H1 (cell line): Measurements from ENCODE around the gene HECTD1. TPM values are rescaled to one million over a fixed set of nuclear protein-coding genes. Genes with fewer than 3 reads are reported as not detected.

Experiments used
- CTCF ChIA-PET: fragments of 300-600 bp; sonication (Branson Sonifier 250); formaldehyde crosslinking; loops from one replicate; lab custom pipeline; 2021; ENCODE audit not compliant: partially characterized antibody; lab: Charles Lee
- POLR2A ChIA-PET: fragments of 300-600 bp; sonication (Branson Sonifier 250); formaldehyde crosslinking; loops from one replicate; lab custom pipeline; 2021; ENCODE audit warnings: inconsistent platforms; ENCODE audit not compliant: partially characterized antibody; lab: Charles Lee
- DNase-seq, 2 experiments: peaks; one replicate each; pipeline versions ENCODE4 v3.0.0 to v3.0.0-alpha.2; 2010 to 2022; ENCODE audit warnings: low spot score in 2 of 2, low read depth in 1 of 2, mixed read lengths in 1 of 2
- FAIRE-seq: peaks from 2 replicates; lab custom pipeline; 2011; peaks lifted over from hg19 to GRCh38; lab: Jason Lieb, UNC
- H2AFZ ChIP-seq: 2 replicates; pipeline ENCODE4 v1.8.1; 2012; ENCODE audit warnings: low read length, inconsistent platforms
- H2AK5ac ChIP-seq: 2 replicates; pipeline ENCODE4 v1.6.1; 2013; ENCODE audit warnings: low read depth, low read length
- H2BK120ac ChIP-seq: replicated peaks from 2 replicates; pipeline ENCODE3; 2013; ENCODE audit warnings: low read depth, low read length, inconsistent platforms
- H2BK12ac ChIP-seq: 2 replicates; pipeline ENCODE4 v1.6.1; 2013; ENCODE audit warnings: low read depth, low read length
- H2BK15ac ChIP-seq: 2 replicates; pipeline ENCODE4 v1.6.1; 2013; ENCODE audit warnings: low read length
- H2BK20ac ChIP-seq: 2 replicates; pipeline ENCODE4 v1.6.1; 2013; ENCODE audit warnings: low read length
- H2BK5ac ChIP-seq: 2 replicates; pipeline ENCODE4 v1.6.1; 2013; ENCODE audit warnings: low read depth, low read length
- H3K14ac ChIP-seq: 2 replicates; pipeline ENCODE4 v1.6.1; 2013; ENCODE audit warnings: inconsistent platforms; ENCODE audit not compliant: insufficient read length
- H3K18ac ChIP-seq: 2 replicates; pipeline ENCODE4 v1.6.1; 2013; ENCODE audit warnings: low read length; ENCODE audit errors: extremely low read depth
- H3K23ac ChIP-seq: 2 replicates; pipeline ENCODE4 v1.6.1; 2013; ENCODE audit warnings: inconsistent platforms; ENCODE audit not compliant: insufficient read length
- H3K23me2 ChIP-seq: 2 replicates; pipeline ENCODE4 v1.6.1; 2013; ENCODE audit warnings: low read depth, low read length
- H3K27ac ChIP-seq: 2 replicates; pipeline ENCODE4 v1.6.1; 2011; ENCODE audit warnings: low read depth, low read length, inconsistent platforms
- H3K27me3 ChIP-seq, 4 experiments: replicated peaks in 1 of 4; 1 replicate in 1 of 4; 2 replicates in 3 of 4; pipeline versions ENCODE4 v1.6.1 to v1.8.1; 2011 to 2013; ENCODE audit warnings: low read length in 3 of 4, mild to moderate bottlenecking in 3 of 4, inconsistent platforms in 2 of 4, mixed read lengths in 2 of 4, moderate library complexity in 1 of 4; ENCODE audit not compliant: control insufficient read depth in 3 of 4, insufficient read depth in 3 of 4; ENCODE audit errors: extremely low read depth in 1 of 4
- H3K36me3 ChIP-seq, 4 experiments: 2 replicates each; pipeline versions ENCODE4 v1.6.1 to v1.8.1; 2011 to 2013; ENCODE audit warnings: mild to moderate bottlenecking in 4 of 4, low read length in 3 of 4, moderate library complexity in 2 of 4, control low read depth in 1 of 4, inconsistent platforms in 1 of 4; ENCODE audit not compliant: insufficient read depth in 4 of 4, control insufficient read depth in 2 of 4
- H3K4ac ChIP-seq: replicated peaks from 2 replicates; pipeline ENCODE3; 2013; ENCODE audit warnings: low read length, low read depth, mixed read lengths, inconsistent platforms; ENCODE audit not compliant: insufficient read length
- H3K4me1 ChIP-seq, 4 experiments: replicated peaks in 1 of 4; 1 replicate in 1 of 4; 2 replicates in 3 of 4; pipeline versions ENCODE4 v1.6.1 to v1.8.1; 2011 to 2013; ENCODE audit warnings: low read length in 3 of 4, inconsistent platforms in 2 of 4, mixed read lengths in 1 of 4; ENCODE audit not compliant: insufficient read depth in 4 of 4, control insufficient read depth in 3 of 4
- H3K4me2 ChIP-seq, 2 experiments: 2 replicates each; pipeline versions ENCODE4 v1.6.1 to v1.8.1; 2011 to 2013; ENCODE audit warnings: low read depth in 2 of 2, low read length in 2 of 2, control low read depth in 1 of 2, inconsistent platforms in 1 of 2, mild to moderate bottlenecking in 1 of 2; ENCODE audit not compliant: insufficient read depth in 1 of 2
- H3K4me3 ChIP-seq, 4 experiments: fragments of 200-600, 300-600 bp in 1 of 4; sonication (generic), shearing (Covaris generic), sonication (Bioruptor Twin) in 1 of 4; 2 replicates each; pipeline versions ENCODE4 v1.5.1 to v1.8.1; 2011 to 2016; ENCODE audit warnings: low read length in 4 of 4, low read depth in 3 of 4, control low read depth in 2 of 4, inconsistent platforms in 2 of 4, mild to moderate bottlenecking in 2 of 4, mixed read lengths in 1 of 4, moderate library complexity in 1 of 4; ENCODE audit not compliant: insufficient read depth in 2 of 4; ENCODE audit errors: extremely low read depth in 1 of 4
- H3K56ac ChIP-seq: replicated peaks from 2 replicates; pipeline ENCODE3; 2013; ENCODE audit warnings: low read depth, mild to moderate bottlenecking, mixed read lengths, low read length, inconsistent platforms; ENCODE audit not compliant: insufficient read length
- H3K79me1 ChIP-seq: 2 replicates; pipeline ENCODE4 v1.6.1; 2013; ENCODE audit warnings: low read depth, low read length, control low read depth
- H3K79me2 ChIP-seq, 2 experiments: 2 replicates each; pipeline versions ENCODE4 v1.6.1 to v1.8.1; 2012 to 2013; ENCODE audit warnings: low read length in 2 of 2, mild to moderate bottlenecking in 2 of 2, inconsistent platforms in 1 of 2; ENCODE audit not compliant: insufficient read depth in 2 of 2, control insufficient read depth in 1 of 2
- H3K9ac ChIP-seq, 4 experiments: replicated peaks in 1 of 4; 1 replicate in 1 of 4; 2 replicates in 3 of 4; pipeline versions ENCODE4 v1.6.1 to v1.8.1; 2011 to 2013; ENCODE audit warnings: low read depth in 3 of 4, low read length in 3 of 4, control low read depth in 2 of 4, mild to moderate bottlenecking in 2 of 4, moderate library complexity in 2 of 4, inconsistent platforms in 1 of 4; ENCODE audit errors: extremely low read depth in 1 of 4
- H3K9me3 ChIP-seq, 2 experiments: 2 replicates each; pipeline versions ENCODE4 v1.6.1 to v1.8.1; 2012 to 2013; ENCODE audit warnings: mild to moderate bottlenecking in 2 of 2, moderate library complexity in 2 of 2, control low read depth in 1 of 2, inconsistent platforms in 1 of 2, low read depth in 1 of 2, low read length in 1 of 2, mixed read lengths in 1 of 2; ENCODE audit not compliant: insufficient read depth in 2 of 2
- H4K20me1 ChIP-seq, 2 experiments: replicated peaks in 1 of 2; 2 replicates each; pipeline versions ENCODE3 to v1.8.1; 2011 to 2013; ENCODE audit warnings: inconsistent platforms in 2 of 2, low read length in 2 of 2, mild to moderate bottlenecking in 1 of 2; ENCODE audit not compliant: insufficient read depth in 2 of 2, control insufficient read depth in 1 of 2
- H4K5ac ChIP-seq: 2 replicates; pipeline ENCODE4 v1.6.1; 2013; ENCODE audit warnings: low read length, low read depth, mixed read lengths, inconsistent platforms; ENCODE audit not compliant: insufficient read length
- H4K8ac ChIP-seq: 2 replicates; pipeline ENCODE4 v1.8.0; 2013; ENCODE audit warnings: mild to moderate bottlenecking, moderate library complexity, low read length, inconsistent platforms; ENCODE audit not compliant: insufficient read depth; ENCODE audit errors: extremely low read depth
- H4K91ac ChIP-seq: replicated peaks from 2 replicates; pipeline ENCODE3; 2013; ENCODE audit warnings: low read length, mixed read lengths, inconsistent platforms; ENCODE audit not compliant: insufficient read length
- ASH2L ChIP-seq: fragments of 200-600, 300-600 bp; sonication (generic); IDR thresholded peaks from one replicate; pipeline ENCODE4 v1.7.1; 2017; ENCODE audit warnings: low read length
- BRCA1 ChIP-seq: IDR thresholded peaks from 2 replicates; pipeline ENCODE4 v1.6.1; 2012; ENCODE audit warnings: low read depth, low read length, improper control_type of control experiment
- CHD1 ChIP-seq: IDR thresholded peaks from 2 replicates; pipeline ENCODE4 v1.6.1; 2012; ENCODE audit warnings: low read depth, low read length, improper control_type of control experiment
- HDAC6 ChIP-seq: IDR thresholded peaks from one replicate; pipeline ENCODE4 v1.7.1; 2012; ENCODE audit warnings: low read depth, mild to moderate bottlenecking, inconsistent platforms, low read length, moderate library complexity
- KDM5A ChIP-seq: fragments of 200-600 bp; IDR thresholded peaks from 2 replicates; pipeline ENCODE4 v1.7.1; 2012; ENCODE audit warnings: mild to moderate bottlenecking, low read length, inconsistent platforms, mixed read lengths
- POLR2A ChIP-seq, 2 experiments: IDR thresholded peaks; 1 replicate in 1 of 2; 2 replicates in 1 of 2; pipeline ENCODE4 v1.6.1; 2011; ENCODE audit warnings: low read depth in 2 of 2, low read length in 2 of 2, mild to moderate bottlenecking in 2 of 2; ENCODE audit errors: control extremely low read depth in 1 of 2
- SRF ChIP-seq: IDR thresholded peaks from 2 replicates; pipeline ENCODE4 v1.6.1; 2011; ENCODE audit warnings: mild to moderate bottlenecking, low read depth, low read length, moderate library complexity
- TBP ChIP-seq: IDR thresholded peaks from 2 replicates; pipeline ENCODE4 v1.6.1; 2011; ENCODE audit warnings: low read depth, low read length, improper control_type of control experiment
- TCF12 ChIP-seq: IDR thresholded peaks from 2 replicates; pipeline ENCODE4 v1.6.1; 2011; ENCODE audit warnings: low read depth, mild to moderate bottlenecking, low read length
- YY1 ChIP-seq: IDR thresholded peaks from 2 replicates; pipeline ENCODE4 v1.6.1; 2011; ENCODE audit warnings: low read depth, mild to moderate bottlenecking, low read length
- WGBS, 2 experiments: shearing (Covaris generic) in 1 of 2; methylation state at CpG; one replicate each; pipeline versions ENCODE4 v1.1.6 to v1.1.7; 2013 to 2015; ENCODE audit warnings: low lambda C conversion rate in 2 of 2, mixed read lengths in 2 of 2, inconsistent platforms in 1 of 2, low coverage in 1 of 2, missing lambda C conversion rate in 1 of 2; ENCODE audit not compliant: insufficient replicate concordance in 2 of 2, insufficient coverage in 1 of 2, insufficient read length in 1 of 2; ENCODE audit errors: extremely low coverage in 1 of 2, missing lambda C conversion rate in 1 of 2; 5-methylcytosine and 5-hydroxymethylcytosine counted together
- polyA plus RNA-seq, 7 experiments: library from polyadenylated mRNA; depleted of rRNA in 3 of 7; stranded (reverse) in 5 of 7; unstranded in 2 of 7; fragments of >200 nt in 5 of 7; fragments of 200-250 nt in 2 of 7; gene quantifications; 1 replicate in 5 of 7; 2 replicates in 1 of 7; 4 replicates in 1 of 7; pipeline versions ENCODE4 v1.2.1 to v1.2.3, GENCODE V29; 2011 to 2013; ENCODE audit warnings: missing spikeins in 2 of 7, mixed read lengths in 2 of 7
- total RNA-seq: library from RNA; stranded (reverse); fragmentation: NEBNext Ultra II Directional; extraction: Animal tissue kit (Norgen Biotek cat#: 25700); gene quantifications from 2 replicates; pipeline ENCODE4 v1.2.1, GENCODE V29; 2021
- TF ChIP-seq, protein P1 (sequence below): IDR thresholded peaks from 2 replicates; pipeline ENCODE4 v1.6.1; 2011; ENCODE audit warnings: low read length, improper control_type of control experiment

HECTD1 gene
- total and polyA plus RNA-seq, 2 of the 8 experiments (the other 6 are each of a cell fraction or from before 2014, with no cell fraction given): 44.7 to 105 TPM

DNA sequence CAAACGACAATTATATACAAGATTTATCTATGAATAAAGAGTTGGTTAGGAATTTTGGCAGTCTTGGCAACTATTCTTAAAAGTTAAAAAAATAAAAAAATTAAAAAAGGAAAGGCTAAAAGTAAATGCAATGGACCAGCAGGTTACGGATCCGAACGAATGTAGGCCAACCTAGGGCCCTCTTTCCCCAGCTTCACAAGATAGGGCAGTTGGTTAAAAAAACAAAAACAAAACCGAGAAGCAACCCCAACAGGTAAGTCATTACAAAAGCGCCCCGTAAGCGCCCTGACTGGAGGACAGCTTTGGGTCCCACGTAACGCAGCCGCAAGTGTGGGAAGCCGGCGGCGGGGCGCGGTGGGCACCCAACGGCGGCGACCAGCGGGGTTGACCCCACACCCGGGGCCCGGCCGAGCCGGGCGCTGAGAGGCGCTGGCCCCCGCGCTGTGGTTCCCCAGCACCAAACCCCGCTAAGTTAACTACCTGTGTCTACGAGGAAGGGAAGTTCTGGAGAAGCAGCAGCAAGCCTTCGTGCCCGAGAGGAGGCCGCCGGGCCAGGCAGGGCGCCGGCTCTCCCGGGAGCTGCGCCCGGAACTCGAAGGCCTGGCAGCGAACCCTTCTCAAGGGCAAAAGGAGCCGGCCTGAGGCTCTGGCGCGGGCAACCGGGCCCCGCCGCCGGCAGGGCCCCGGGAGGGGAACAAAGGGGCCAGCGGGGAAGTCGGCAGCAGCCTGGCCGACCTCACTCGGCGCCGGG lies 882 bp downstream of the HECTD1 start:
- no peak overlapping the region for H2BK20ac ChIP-seq
- peaks cover 4 to 39% of the 10 kb centered on the region in 2 experiments; a peak in 3 of 4 replicates for H3K79me2 ChIP-seq
- no peaks in the 10 kb centered on the region for H3K9me3 ChIP-seq
- peak overlapping the region; percentile 93 for H3K27ac ChIP-seq
- 0% methylated on average over 41 of the region's 55 CpGs; no CpG with 5 or more reads in 1 of the 2 experiments for WGBS, 2 experiments
- H3K4me3 ChIP-seq: peak overlapping the region; percentile 73 to 99 (median 80)
- peaks cover 0 to 13% (median 4%) of the 10 kb centered on the region in 4 experiments; a peak in 3 of 8 replicates for H3K36me3 ChIP-seq
- H3K23me2 ChIP-seq: peaks cover 10% of the 10 kb centered on the region
- no peaks in the 10 kb centered on the region for H3K27me3 ChIP-seq
- peaks cover 3 to 8% of the 10 kb centered on the region in 2 experiments for H4K20me1 ChIP-seq
- no peak overlapping the region for H3K14ac ChIP-seq
- H3K9ac ChIP-seq: peak overlapping the region; percentile 94 to 98 (median 96)
- DNase-seq (peak in 1 of 2 experiments; percentile 70), FAIRE-seq (no peak)
- H2BK15ac ChIP-seq: no peak overlapping the region
- H2AFZ ChIP-seq: no peak overlapping the region
- no peaks in the 10 kb centered on the region for H3K79me1 ChIP-seq
- no peak overlapping the region for H3K23ac ChIP-seq
- H3K18ac ChIP-seq: peak overlapping the region; percentile 19; the same call in 1 of the 2 replicates
- H3K4me1 ChIP-seq: peaks cover 0 to 1% (median 0%) of the 10 kb centered on the region in 4 experiments; a peak in 1 of 7 replicates
- no peak overlapping the region for H4K91ac ChIP-seq
- CTCF ChIA-PET: interaction anchor here (0.6 to 3.3 kb wide), 6 partner anchors 10 to 52 kb away, joined by 3 to 15 read pairs (median 4); no protein-coding TSS in a partner anchor
- POLR2A ChIA-PET: interaction anchor here (0.6 to 4.0 kb wide), 16 partner anchors 11 to 252 kb away, joined by 3 to 23 read pairs (median 4); partner anchors contain the start of genes AP4S1 and STRN3
- peak overlapping the region; percentile 78 to 93 for H3K4me2 ChIP-seq
- peak overlapping the region; percentile 51 for H4K5ac ChIP-seq
- H2BK5ac ChIP-seq: 0 out of 2 replicates have a peak overlapping the region, but pooled peaks have one; percentile 93
- H2BK120ac ChIP-seq: no peak overlapping the region
- H4K8ac ChIP-seq: peak overlapping the region; percentile 99; the same call in 1 of the 2 replicates
- no peak overlapping the region for H2BK12ac ChIP-seq
- H3K4ac ChIP-seq: no peak overlapping the region
- no peak overlapping the region for H2AK5ac ChIP-seq
- H3K56ac ChIP-seq: peak overlapping the region; percentile 89
- TF ChIP-seq TCF12: no peak
- TF ChIP-seq BRCA1: no peak
- 0 out of 2 replicates have a peak, but pooled peaks have one; percentile 12 for TF ChIP-seq CHD1
- TF ChIP-seq ASH2L: peak; percentile 64
- peak; percentile 31 for TF ChIP-seq TBP
- no peak for TF ChIP-seq KDM5A
- TF ChIP-seq, protein P1, sequence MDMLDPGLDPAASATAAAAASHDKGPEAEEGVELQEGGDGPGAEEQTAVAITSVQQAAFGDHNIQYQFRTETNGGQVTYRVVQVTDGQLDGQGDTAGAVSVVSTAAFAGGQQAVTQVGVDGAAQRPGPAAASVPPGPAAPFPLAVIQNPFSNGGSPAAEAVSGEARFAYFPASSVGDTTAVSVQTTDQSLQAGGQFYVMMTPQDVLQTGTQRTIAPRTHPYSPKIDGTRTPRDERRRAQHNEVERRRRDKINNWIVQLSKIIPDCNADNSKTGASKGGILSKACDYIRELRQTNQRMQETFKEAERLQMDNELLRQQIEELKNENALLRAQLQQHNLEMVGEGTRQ: no peak
- TF ChIP-seq POLR2A (IDR thresholded peaks at IDR 0.05; ENCODE audit: control extremely low read depth in 1 of 2, low read depth in 2 of 2, low read length in 2 of 2): peak in 1 of 2 experiments; percentile 16; a peak in 2 of 3 replicates
- TF ChIP-seq SRF: no peak
- TF ChIP-seq YY1: no peak
- TF ChIP-seq HDAC6: no peak
